Lung (tissue), 12 donors: ENCODE measurements around the gene TBX1. TPM values are rescaled to one million over a fixed set of nuclear protein-coding genes. Genes with fewer than 3 reads are reported as not detected.
A peak's percentile ranks its signal among the peaks of the same experiment; 100 is the strongest.
"Not testable (repeated sequence)": the region's sequence is repeated elsewhere in the genome, so short reads cannot be mapped to it uniquely, and the experiment has no call there.

ENCODE experiments used
- ATAC-seq: fragments of 200-7000 bp; cut with Tn5 transposase; one replicate; pipeline ENCODE4 v1.9.1; 2020; ENCODE audit warnings: moderate number of reproducible peaks; ENCODE audit not compliant: insufficient read depth, low FRiP score
- DNase-seq, 3 donors: peaks; one replicate each; pipeline ENCODE4 v3.0.0-alpha.2; 2013 to 2017
- H3K27ac ChIP-seq, 2 donors: one replicate each; pipeline ENCODE4 v1.5.1; 2013; ENCODE audit warnings: mild to moderate bottlenecking in 2 of 2, moderate library complexity in 2 of 2, control low read depth in 1 of 2, inconsistent platforms in 1 of 2, low read depth in 1 of 2, low read length in 1 of 2
- H3K27me3 ChIP-seq, 3 donors: one replicate each; pipeline ENCODE4 v1.5.1; 2013; ENCODE audit warnings: low read length in 2 of 3; ENCODE audit not compliant: control insufficient read depth in 3 of 3, insufficient read depth in 3 of 3
- H3K36me3 ChIP-seq, 4 donors: one replicate each; pipeline ENCODE4 v1.5.1; 2013; ENCODE audit warnings: low read length in 4 of 4, mild to moderate bottlenecking in 1 of 4, moderate library complexity in 1 of 4; ENCODE audit not compliant: control insufficient read depth in 4 of 4, insufficient read depth in 4 of 4
- H3K4me1 ChIP-seq, 5 donors: one replicate each; pipeline ENCODE4 v1.5.1; 2013; ENCODE audit warnings: low read length in 5 of 5, mild to moderate bottlenecking in 2 of 5, moderate library complexity in 1 of 5; ENCODE audit not compliant: control insufficient read depth in 5 of 5, insufficient read depth in 5 of 5
- H3K4me3 ChIP-seq: one replicate; pipeline ENCODE4 v1.5.1; 2013; ENCODE audit warnings: mild to moderate bottlenecking, control low read depth, moderate library complexity
- H3K9ac ChIP-seq, 2 donors: one replicate each; pipeline ENCODE4 v1.5.1; 2013; ENCODE audit warnings: low read length in 2 of 2, control low read depth in 1 of 2; ENCODE audit not compliant: insufficient read depth in 1 of 2
- H3K9me3 ChIP-seq, 4 donors: one replicate each; pipeline ENCODE4 v1.5.1; 2013; ENCODE audit warnings: low read length in 3 of 4, mild to moderate bottlenecking in 1 of 4, moderate library complexity in 1 of 4; ENCODE audit not compliant: control insufficient read depth in 4 of 4, insufficient read depth in 3 of 4
- WGBS, 2 donors: extraction: QIAGEN DNeasy Blood & Tissue Kit; methylation state at CpG; one replicate each; pipeline ENCODE4 v1.1.7; 2013; 5-methylcytosine and 5-hydroxymethylcytosine counted together
- polyA plus RNA-seq, 2 donors: library from polyadenylated mRNA; stranded (reverse); fragments of 200-250 nt; gene quantifications; one replicate each; pipeline ENCODE4 v1.2.1, GENCODE V29; 2013
- total RNA-seq, 2 donors: library from RNA; depleted of rRNA in 1 of 2; stranded (reverse); fragments of >200 nt in 1 of 2; gene quantifications; one replicate each; pipeline ENCODE4 v1.2.1, GENCODE V29; 2014 to 2021
- TF ChIP-seq, protein P1 (sequence below): IDR thresholded peaks from 2 replicates; pipeline ENCODE4 v1.5.1; 2012; ENCODE audit warnings: mild to moderate bottlenecking; ENCODE audit errors: control extremely low read depth, extremely low read depth
- donor health status: control.
- donor health status: control.
- donor health status: Bipolar disorder and iron deficiency.
- donor health status: healthy.
- donor health status: DM: yes; HTN: yes; CAD: no.

The TBX1 gene
- total and polyA plus RNA-seq, 4 donors: 2.3 to 19.3 (median 4.5) TPM

DNA sequence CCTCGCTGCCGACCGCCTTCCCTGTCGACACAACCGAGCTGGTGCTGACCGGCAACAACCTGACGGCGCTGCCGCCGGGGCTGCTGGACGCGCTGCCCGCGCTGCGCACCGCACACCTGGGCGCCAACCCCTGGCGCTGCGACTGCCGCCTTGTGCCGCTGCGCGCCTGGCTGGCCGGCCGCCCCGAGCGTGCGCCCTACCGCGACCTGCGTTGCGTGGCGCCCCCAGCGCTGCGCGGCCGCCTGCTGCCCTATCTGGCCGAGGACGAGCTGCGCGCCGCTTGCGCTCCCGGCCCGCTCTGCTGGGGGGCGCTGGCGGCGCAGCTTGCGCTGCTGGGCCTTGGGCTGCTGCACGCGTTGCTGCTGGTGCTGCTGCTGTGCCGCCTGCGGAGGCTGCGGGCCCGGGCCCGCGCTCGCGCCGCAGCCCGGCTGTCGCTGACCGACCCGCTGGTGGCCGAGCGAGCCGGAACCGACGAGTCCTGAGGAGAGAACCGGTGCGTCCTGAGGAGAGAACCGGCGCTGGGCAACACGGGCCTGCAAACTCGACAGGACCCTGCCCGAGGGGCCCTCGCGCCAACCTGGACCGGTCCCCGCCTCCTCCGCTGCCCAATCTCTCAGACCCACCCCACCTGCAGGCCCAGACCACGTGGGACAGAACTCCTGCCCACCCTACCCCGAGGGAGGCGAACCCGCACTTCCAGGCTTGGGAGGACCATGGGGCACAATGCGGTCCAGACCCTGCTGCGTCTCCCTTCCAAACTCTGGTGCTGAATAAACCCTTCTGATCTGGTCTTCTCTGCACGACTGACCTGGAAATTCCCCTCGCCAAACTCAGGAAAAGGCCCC, 36.4 kb upstream of the TBX1 start:
- no peak overlapping the region for H3K9ac ChIP-seq
- DNase-seq: peak in 1 of 3 donors; percentile 54
- peaks cover 0 to 13% (median 5%) of the 10 kb centered on the region in 5 donors for H3K4me1 ChIP-seq
- peaks cover 0 to 16% (median 11%) of the 10 kb centered on the region in 3 donors for H3K27me3 ChIP-seq
- H3K4me3 ChIP-seq: no peak overlapping the region
- ATAC-seq: no peak
- no peaks in the 10 kb centered on the region for H3K9me3 ChIP-seq
- peaks cover 0 to 17% (median 4%) of the 10 kb centered on the region in 4 donors for H3K36me3 ChIP-seq
- H3K27ac ChIP-seq: peak overlapping the region in 1 of 2 donors; percentile 56
- 14 to 19% methylated on average over 59 to 89 of the region's 89 CpGs for WGBS, 2 donors
- TF ChIP-seq, protein P1, sequence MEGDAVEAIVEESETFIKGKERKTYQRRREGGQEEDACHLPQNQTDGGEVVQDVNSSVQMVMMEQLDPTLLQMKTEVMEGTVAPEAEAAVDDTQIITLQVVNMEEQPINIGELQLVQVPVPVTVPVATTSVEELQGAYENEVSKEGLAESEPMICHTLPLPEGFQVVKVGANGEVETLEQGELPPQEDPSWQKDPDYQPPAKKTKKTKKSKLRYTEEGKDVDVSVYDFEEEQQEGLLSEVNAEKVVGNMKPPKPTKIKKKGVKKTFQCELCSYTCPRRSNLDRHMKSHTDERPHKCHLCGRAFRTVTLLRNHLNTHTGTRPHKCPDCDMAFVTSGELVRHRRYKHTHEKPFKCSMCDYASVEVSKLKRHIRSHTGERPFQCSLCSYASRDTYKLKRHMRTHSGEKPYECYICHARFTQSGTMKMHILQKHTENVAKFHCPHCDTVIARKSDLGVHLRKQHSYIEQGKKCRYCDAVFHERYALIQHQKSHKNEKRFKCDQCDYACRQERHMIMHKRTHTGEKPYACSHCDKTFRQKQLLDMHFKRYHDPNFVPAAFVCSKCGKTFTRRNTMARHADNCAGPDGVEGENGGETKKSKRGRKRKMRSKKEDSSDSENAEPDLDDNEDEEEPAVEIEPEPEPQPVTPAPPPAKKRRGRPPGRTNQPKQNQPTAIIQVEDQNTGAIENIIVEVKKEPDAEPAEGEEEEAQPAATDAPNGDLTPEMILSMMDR: no peak

DNA sequence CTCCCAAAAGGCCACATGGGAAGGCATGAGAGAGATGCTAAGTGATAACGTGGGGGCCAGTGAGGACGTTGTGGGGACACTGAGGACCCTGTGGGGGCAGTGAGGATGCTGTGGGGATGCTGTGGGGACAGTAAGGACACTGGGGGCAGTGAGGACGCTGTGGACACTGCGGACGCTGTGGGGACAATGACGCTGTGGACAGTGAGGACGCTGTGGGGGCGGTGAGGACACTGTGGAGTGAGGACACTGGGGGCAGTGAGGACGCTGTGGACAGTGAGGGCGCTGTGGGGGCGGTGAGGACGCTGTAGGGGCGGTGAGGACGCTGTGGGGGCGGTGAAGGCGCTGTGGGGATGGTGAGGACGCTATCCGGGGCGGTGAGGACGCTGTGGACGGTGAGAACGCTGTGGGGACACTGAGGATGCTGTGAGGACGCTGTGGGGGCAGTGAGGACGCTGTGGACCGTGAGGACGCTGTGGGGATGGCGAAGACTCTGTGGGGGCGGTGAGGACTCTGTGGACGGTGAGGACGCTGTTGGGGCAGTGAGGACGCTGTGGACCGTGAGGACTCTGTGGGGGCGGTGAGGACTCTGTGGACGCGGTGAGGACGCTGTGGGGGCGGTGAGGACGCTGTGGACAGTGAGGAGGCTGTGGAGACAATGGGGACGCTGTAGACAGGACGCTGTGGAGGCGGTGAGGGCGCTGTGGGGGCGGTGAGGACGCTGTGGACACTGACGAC, 35.5 kb upstream of the TBX1 start:
- ATAC-seq (no peak), DNase-seq (no peak)
- TF ChIP-seq, protein P1: no peak
- Histone ChIP-seq H3K36me3 (peaks cover 0 to 17% (median 3%) of the 10 kb centered on the region in 4 donors), H3K27ac (no peak overlapping the region), H3K27me3 (peaks cover 0 to 13% (median 11%) of the 10 kb centered on the region in 3 donors), H3K9ac (no peak overlapping the region), H3K4me3 (no peak overlapping the region), H3K4me1 (peaks cover 0 to 13% (median 3%) of the 10 kb centered on the region in 5 donors), H3K9me3 (no peaks in the 10 kb centered on the region)
- 78% methylated on average over 45 of the region's 45 CpGs for WGBS, 2 donors

DNA sequence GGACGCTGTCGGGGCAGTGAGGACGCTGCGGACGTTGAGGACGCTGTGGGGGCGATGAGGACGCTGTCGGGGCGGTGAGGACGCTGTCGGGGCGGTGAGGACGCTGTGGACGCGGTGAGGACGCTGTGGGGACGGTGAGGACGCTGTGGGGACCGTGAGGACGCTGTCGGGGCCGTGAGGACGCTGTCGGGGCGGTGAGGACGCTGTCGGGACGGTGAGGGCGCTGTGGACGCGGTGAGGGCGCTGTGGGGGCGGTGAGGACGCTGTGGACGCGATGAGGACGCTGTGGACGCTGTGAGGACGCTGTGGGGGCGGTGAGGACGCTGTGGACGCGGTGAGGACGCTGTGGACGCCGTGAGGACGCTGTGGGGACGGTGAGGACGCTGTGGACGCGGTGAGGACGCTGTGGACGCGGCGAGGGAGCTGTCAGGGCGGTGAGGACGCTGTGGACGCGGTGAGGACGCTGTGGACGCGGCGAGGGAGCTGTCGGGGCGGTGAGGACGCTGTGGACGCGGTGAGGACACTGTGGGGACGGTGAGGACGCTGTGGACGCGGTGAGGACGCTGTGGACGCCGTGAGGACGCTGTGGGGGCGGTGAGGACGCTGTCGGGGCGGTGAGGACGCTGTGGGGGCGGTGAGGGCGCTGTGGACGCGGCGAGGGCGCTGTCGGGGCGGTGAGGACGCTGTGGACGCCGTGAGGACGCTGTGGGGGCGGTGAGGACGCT, 34.4 kb upstream of the TBX1 start:
- not testable (repeated sequence) for ATAC-seq

More for the DNA sequence above, 34.4 kb upstream of the TBX1 start:
- 79 to 83% methylated on average over 95 to 96 of the region's 96 CpGs for WGBS, 2 donors
- not testable (repeated sequence) for H3K27ac ChIP-seq, H3K36me3 ChIP-seq, H3K9ac ChIP-seq, H3K9me3 ChIP-seq, DNase-seq, H3K4me3 ChIP-seq
- Histone ChIP-seq H3K4me1 (peaks cover 0 to 13% (median 5%) of the 10 kb centered on the region in 5 donors), H3K27me3 (peaks cover 0 to 12% (median 11%) of the 10 kb centered on the region in 3 donors)
